ENCODE results near the gene BICC1. TPM values are rescaled to one million over a fixed set of nuclear protein-coding genes. Genes with fewer than 3 reads are reported as not detected.

BICC1 gene
- total and polyA plus RNA-seq, 2 of the 13 experiments (the other 11 are each of a cell fraction or from before 2014, with no cell fraction given) = 0.18 to 1.5 TPM

- no peaks in the 10 kb centered on the region for H3K4me1 ChIP-seq (ENCODE audit: insufficient read depth, low read length)
- BruUV-seq (replicated peaks) = no TSS peak
- no peaks in the 10 kb centered on the region for H3K79me2 ChIP-seq (ENCODE audit: insufficient read depth, low read length)
- no peak overlapping the region for H3K27ac ChIP-seq (ENCODE audit: extremely low read length, insufficient read depth, low read length)
- no peaks in the 10 kb centered on the region for H3K9me3 ChIP-seq (ENCODE audit: low read length)
- no peak for FAIRE-seq
- POLR2A ChIA-PET = no interaction called here
- no peak overlapping the region for H3K4me2 ChIP-seq (ENCODE audit: low read depth, low read length)
- CTCF ChIA-PET (ENCODE audit: low intra/inter-chr PET ratio, low total read pairs) = no interaction called here
- TF ChIP-seq ZC3H13 (CRISPR knock-in tag; IDR thresholded peaks at IDR 0.05) (no peak), RFX1 (IDR thresholded peaks at IDR 0.05) (no peak), ZNF296 (CRISPR knock-in tag; conservative IDR thresholded peaks at IDR 0.05) (no peak), PITX1 (CRISPR knock-in tag; IDR thresholded peaks at IDR 0.05) (no peak), IKZF5 (CRISPR knock-in tag; IDR thresholded peaks at IDR 0.05) (no peak), NCOR1 (IDR thresholded peaks at IDR 0.05; ENCODE audit: borderline replicate concordance, low read length) (no peak), ZNF710 (CRISPR knock-in tag; IDR thresholded peaks at IDR 0.05; ENCODE audit: borderline replicate concordance) (no peak), ZNF264 (CRISPR knock-in tag; IDR thresholded peaks at IDR 0.05) (no peak), ZNF709 (CRISPR knock-in tag; IDR thresholded peaks at IDR 0.05) (no peak), AFF4 (CRISPR knock-in tag; IDR thresholded peaks at IDR 0.05) (no peak), KAT7 (CRISPR knock-in tag; IDR thresholded peaks at IDR 0.05; ENCODE audit: borderline replicate concordance) (no peak), SRF (IDR thresholded peaks at IDR 0.05; ENCODE audit: low read depth, low read length) (no peak), ZNF331 (CRISPR knock-in tag; IDR thresholded peaks at IDR 0.05) (no peak), SRSF9 (IDR thresholded peaks at IDR 0.05; ENCODE audit: borderline replicate concordance, insufficient read depth, low read depth, low read length, poor library complexity, severe bottlenecking) (no peak), EHMT2 (IDR thresholded peaks at IDR 0.05; ENCODE audit: borderline replicate concordance, low read depth, low read length) (no peak)
- in situ Hi-C loops (cut with HindIII; ENCODE audit: extremely low pct_ligation_motif_present, low pct_unique_long_range_greater_than_20kb) = no loop called here
- no peaks in the 10 kb centered on the region for H4K20me1 ChIP-seq (ENCODE audit: insufficient read depth, low read length)
- H3K4me3 ChIP-seq (replicated peaks in 1 of 3; ENCODE audit: insufficient read depth in 1 of 3, low read depth in 2 of 3, low read length in 3 of 3) = no peak overlapping the region
- H3K27me3 ChIP-seq (ENCODE audit: control insufficient read depth in 1 of 2, insufficient read depth in 2 of 2, low read length in 2 of 2) = no peaks in the 10 kb centered on the region
- intact Hi-C loops (cut with micrococcal nuclease; ENCODE audit: unreplicated experiment) = no loop called here
- H3K9ac ChIP-seq (ENCODE audit: insufficient read depth, low read depth, low read length) = no peak overlapping the region
- no peak for ATAC-seq
- H3K36me3 ChIP-seq (replicated peaks in 1 of 2; ENCODE audit: control insufficient read depth in 1 of 2, insufficient read depth in 2 of 2, low read length in 2 of 2) = no peaks in the 10 kb centered on the region
- WGBS (ENCODE audit: low lambda C conversion rate) = 96% methylated on average over 12 of the region's 14 CpGs
- H2AFZ ChIP-seq (ENCODE audit: low read length) = no peak overlapping the region
- no peak for DNase-seq (ENCODE audit: low spot score)
Observed at GRCh38 chr10:58615237-58615935, 102.7 kb downstream of the BICC1 start.
